HG03469 (cell line): ENCODE data around the gene SH3RF1.
"Not testable (repeated sequence)": the region's sequence is repeated elsewhere in the genome, so short reads cannot be mapped to it uniquely, and the experiment has no call there.

Source experiments
- ATAC-seq: cut with Tn5 transposase; IDR thresholded peaks from one replicate; pipeline ENCODE4 v1.9.1; 2021; ENCODE audit warnings: mild to moderate bottlenecking, moderate library complexity, moderate number of reproducible peaks; ENCODE audit not compliant: unreplicated experiment

SH3RF1 gene

DNA sequence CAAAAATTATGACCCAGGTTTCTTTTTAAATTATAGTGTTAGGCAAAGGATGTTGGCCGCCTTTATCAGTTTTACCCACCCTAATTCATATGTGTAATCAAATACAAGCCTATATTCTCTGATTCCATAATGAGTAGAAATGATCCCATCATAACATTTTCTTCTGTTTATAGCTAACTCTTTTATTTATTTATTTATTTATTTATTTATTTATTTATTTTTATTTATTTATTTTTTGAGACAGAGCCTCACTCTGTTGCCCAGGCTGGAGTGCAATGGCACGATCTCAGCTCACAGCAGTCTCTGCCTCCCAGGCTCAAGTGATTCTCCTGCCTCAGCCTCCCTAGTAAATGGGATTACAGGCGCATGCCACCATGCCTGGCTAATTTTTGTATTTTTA lies 7.1 kb upstream of the SH3RF1 start:
- not testable (repeated sequence) for ATAC-seq

DNA sequence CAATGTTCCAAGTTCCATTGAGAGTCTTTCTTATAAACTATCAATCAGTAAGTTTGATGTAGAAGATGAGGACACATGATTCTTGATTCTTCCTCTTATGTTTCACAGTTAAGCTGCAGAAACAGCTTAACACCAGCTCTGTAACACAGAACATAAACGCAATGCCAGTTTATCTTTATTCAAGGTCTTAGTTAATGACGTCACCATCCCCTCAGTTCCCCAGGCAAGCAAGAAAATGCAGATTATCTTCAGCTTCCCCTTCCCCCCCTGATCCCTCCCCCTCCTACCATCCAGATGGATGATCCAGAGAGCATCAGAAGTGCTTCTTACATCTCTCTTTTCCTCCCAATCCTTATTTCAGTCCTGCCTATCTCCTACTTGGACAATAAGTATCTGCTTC lies 4.4 kb upstream of the SH3RF1 start:
- ATAC-seq = no peak

DNA sequence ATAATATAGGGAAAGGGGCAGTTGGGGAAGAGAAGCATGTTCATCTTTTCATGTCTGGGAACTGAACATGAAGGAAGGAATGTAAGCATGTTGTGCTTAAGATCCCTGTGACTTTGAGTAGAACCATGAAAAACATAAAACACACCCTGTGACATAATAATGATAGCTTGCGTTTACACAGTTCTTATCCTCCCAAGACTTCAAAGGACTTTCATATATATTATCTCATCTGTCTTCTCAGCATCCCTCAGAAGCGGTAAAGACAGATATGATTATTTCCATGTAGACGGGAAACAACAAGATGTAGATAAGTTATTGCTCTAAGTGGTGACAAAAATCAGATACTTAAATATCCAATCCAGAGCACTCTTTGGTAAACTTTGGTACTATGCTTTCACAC lies 3.3 kb upstream of the SH3RF1 start:
- ATAC-seq = no peak

- ATAC-seq = peak; percentile 20
Observed at GRCh38 chr4:169272265-169272886, 1.6 kb upstream of the SH3RF1 start.

- no peak for ATAC-seq
Observed at GRCh38 chr4:169271692-169272007, 894 bp upstream of the SH3RF1 start.

- peak; percentile 34 for ATAC-seq
Observed at GRCh38 chr4:169269916-169270809, 593 bp downstream of the SH3RF1 start.

GRCh38 chr4:169268951-169269760 lies 1.6 kb downstream of the SH3RF1 start:
- ATAC-seq = no peak

DNA sequence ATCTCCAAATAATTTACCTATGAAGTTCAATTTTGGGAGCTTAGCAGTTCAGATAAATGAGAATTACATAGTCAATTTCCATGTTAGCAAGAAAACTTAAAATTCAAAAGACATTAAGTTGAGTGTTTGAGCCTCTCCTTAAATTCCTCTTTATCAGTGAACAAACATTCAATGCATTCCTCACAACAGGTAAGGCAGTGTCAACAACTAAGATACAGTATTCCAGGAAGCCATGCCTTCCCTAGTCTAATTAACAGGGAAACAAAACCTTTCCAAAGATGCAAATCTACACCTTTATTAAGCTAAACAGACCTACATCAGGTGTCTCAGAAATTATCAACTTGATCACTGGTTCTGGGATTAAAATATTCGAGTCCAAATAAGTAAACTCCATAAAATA lies 3.7 kb downstream of the SH3RF1 start:
- no peak for ATAC-seq

GRCh38 chr4:169266661-169267060 lies 4.1 kb downstream of the SH3RF1 start:
- ATAC-seq = no peak

DNA sequence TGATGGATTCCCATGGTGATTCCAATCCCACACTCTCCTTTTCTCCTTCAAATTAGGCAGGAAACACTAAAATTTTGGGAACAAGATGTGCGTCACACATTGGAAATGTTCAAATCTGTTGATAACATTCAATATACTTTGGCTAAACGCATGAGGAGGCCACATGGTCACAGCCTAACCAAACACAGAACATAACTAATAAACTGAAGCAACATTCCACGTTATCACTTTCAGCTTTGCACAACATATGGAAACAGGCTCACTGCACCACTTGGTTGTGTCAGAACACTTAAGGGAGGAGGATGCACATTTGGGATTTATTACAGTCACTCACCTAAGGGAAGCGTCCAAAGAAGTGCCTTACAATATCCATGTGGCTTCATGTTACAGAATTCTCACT lies 4.7 kb downstream of the SH3RF1 start:
- ATAC-seq = no peak

- ATAC-seq = no peak
Observed at GRCh38 chr4:169263791-169264392, 6.9 kb downstream of the SH3RF1 start.

DNA sequence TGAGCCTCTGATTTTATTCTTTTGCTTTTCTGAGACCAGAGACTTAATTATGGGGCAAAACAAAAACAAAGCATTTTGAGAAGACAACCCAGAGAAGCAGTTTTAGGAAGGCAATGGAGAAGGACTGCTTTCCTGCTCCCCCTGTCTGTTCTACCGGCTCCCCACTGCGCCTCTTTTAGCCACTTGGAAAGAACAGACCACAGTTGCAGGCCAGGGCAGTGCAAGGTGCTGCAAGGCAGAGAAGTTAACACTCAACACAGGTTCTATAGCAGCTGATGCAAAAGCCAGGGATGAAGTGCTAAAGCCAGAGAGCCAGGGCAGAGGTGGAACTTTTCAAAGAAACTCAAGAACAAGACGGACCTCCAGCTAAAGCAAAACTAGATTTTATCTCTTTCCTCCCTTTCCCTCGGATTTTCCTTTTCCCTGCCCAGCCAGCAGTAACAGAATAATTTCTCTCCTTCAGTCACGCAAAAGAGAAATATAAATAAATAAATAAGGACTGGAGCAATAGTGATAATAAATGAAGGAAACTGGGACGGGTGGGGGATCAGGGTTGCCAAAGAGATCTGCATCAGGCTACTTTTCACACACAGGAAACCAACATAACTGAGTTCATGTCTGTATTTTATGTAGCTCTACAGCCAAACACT lies 10.4 kb downstream of the SH3RF1 start:
- no peak for ATAC-seq

- ATAC-seq = no peak
Observed at GRCh38 chr4:169259271-169259670, 11.5 kb downstream of the SH3RF1 start.

- no peak for ATAC-seq
Observed at GRCh38 chr4:169258141-169258540, 12.6 kb downstream of the SH3RF1 start.

DNA sequence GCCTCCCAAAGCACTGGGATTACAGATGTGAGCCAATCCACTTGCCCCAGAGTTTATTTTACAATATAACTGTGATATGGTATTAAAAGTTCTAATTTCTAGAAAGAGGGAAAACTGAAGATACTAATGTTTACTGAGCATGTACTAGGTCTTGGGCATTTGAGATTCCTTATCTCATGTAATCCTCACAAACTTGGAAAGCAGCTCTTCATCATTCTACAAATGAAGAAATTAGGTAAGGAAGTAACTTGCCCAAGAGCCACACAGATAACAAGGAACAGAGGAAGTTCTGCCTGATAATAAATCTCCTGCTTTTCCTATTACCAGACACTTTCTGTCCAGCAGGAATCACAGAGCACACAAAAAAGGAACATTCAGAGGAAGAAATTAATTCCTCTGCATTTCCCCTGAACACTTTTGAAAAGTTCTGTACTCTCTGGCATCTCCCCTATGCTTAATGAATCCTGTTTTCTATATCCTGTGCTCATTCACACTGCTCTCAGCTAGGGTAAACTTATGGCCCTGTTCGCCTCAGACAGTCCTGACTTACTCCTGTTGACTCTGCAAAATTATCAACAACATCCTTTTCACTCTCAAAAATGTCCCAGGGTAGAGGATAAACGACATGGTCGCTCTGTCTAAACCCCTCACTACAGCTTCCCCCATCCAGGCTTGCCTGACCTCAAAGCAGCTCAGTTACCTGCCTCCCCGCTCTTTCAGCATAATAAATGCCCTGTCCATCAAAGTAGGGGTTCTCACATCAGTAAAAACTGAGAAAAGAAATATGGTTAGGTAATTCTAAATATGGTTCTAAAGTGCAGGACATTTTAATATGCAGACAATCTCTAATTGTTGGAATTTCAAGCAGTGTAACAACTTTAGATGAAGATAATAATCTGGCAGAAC lies 13.6 kb downstream of the SH3RF1 start:
- no peak for ATAC-seq

DNA sequence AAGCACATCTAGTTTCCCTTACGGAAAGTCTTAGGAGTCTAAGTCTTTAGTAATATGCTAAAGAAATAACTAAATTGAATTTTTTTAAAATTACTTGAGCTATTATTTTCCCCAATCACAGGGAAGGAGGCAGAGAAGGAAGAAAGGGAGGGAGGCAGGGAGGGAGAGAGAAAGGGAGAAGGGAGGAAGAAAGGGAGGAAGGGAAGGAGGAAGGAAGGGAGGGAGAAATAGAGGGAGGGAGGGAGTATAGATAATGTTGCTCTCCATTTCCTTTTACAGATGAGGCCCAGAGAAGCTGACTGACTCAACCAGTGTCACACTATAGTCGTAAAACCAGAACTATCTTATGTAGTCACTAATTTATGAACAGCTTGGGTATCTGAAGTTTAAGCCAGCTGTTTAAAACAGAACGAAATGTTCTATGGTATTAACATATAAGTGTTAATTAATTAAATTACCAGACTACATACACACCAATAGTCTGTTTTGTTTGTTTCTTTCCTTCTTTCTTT lies 14.6 kb downstream of the SH3RF1 start:
- ATAC-seq = no peak

GRCh38 chr4:169254546-169254983 lies 16.2 kb downstream of the SH3RF1 start:
- no peak for ATAC-seq

GRCh38 chr4:169253904-169254303 lies 16.9 kb downstream of the SH3RF1 start:
- ATAC-seq = no peak

GRCh38 chr4:169253113-169253671 lies 17.6 kb downstream of the SH3RF1 start:
- no peak for ATAC-seq
